ENCODE data around the gene DUSP8.
"Not testable (repeated sequence)": the region's sequence is repeated elsewhere in the genome, so short reads cannot be mapped to it uniquely, and the experiment has no call there.

DUSP8 gene, protein sequence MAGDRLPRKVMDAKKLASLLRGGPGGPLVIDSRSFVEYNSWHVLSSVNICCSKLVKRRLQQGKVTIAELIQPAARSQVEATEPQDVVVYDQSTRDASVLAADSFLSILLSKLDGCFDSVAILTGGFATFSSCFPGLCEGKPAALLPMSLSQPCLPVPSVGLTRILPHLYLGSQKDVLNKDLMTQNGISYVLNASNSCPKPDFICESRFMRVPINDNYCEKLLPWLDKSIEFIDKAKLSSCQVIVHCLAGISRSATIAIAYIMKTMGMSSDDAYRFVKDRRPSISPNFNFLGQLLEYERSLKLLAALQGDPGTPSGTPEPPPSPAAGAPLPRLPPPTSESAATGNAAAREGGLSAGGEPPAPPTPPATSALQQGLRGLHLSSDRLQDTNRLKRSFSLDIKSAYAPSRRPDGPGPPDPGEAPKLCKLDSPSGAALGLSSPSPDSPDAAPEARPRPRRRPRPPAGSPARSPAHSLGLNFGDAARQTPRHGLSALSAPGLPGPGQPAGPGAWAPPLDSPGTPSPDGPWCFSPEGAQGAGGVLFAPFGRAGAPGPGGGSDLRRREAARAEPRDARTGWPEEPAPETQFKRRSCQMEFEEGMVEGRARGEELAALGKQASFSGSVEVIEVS

GRCh38 chr11:1572197-1573076 is at the start of gene DUSP8:
TSS of gene DUSP8 (minus strand) at chr11:1572271. CDS start at chr11:1565826, 6,445 bp downstream.
- peak within 1 kb of the TSS in 4 of 5 donors; percentile 57 to 74 (median 64) for H3K4me3 ChIP-seq (ENCODE audit: low read depth in 1 of 5, low read length in 5 of 5)
- H3K9ac ChIP-seq (ENCODE audit: low read length in 5 of 5): peak within 1 kb of the TSS in 4 of 5 donors; percentile 64 to 84 (median 66)
- H3K36me3 ChIP-seq (ENCODE audit: control insufficient read depth in 5 of 5, insufficient read depth in 5 of 5, low read length in 5 of 5): peaks cover 0 to 8% (median 0%) of the 10 kb centered on the region in 5 donors
- no peak within 1 kb of the TSS for H3K27ac ChIP-seq (ENCODE audit: low read depth, low read length)
- no peaks in the 10 kb centered on the region for H3K27me3 ChIP-seq (ENCODE audit: control insufficient read depth in 5 of 5, insufficient read depth in 4 of 5, low read length in 5 of 5)
- H3K9me3 ChIP-seq (ENCODE audit: control insufficient read depth in 5 of 5, low read length in 5 of 5): no peaks in the 10 kb centered on the region
- H3K4me1 ChIP-seq (ENCODE audit: control insufficient read depth in 5 of 5, insufficient read depth in 5 of 5, low read length in 5 of 5): peaks cover 2 to 48% (median 42%) of the 10 kb centered on the region in 5 donors

GRCh38 chr11:1619449-1619848 is 47.4 kb upstream of the DUSP8 start:
- Histone ChIP-seq H3K27ac (ENCODE audit: low read depth, low read length) (no peak overlapping the region), H3K27me3 (ENCODE audit: control insufficient read depth in 5 of 5, insufficient read depth in 4 of 5, low read length in 5 of 5) (peaks cover 0 to 17% (median 3%) of the 10 kb centered on the region in 5 donors), H3K36me3 (ENCODE audit: control insufficient read depth in 5 of 5, insufficient read depth in 5 of 5, low read length in 5 of 5) (no peaks in the 10 kb centered on the region), H3K4me1 (ENCODE audit: control insufficient read depth in 5 of 5, insufficient read depth in 5 of 5, low read length in 5 of 5) (no peaks in the 10 kb centered on the region), H3K9ac (ENCODE audit: low read length in 5 of 5) (no peak overlapping the region), H3K9me3 (ENCODE audit: control insufficient read depth in 5 of 5, low read length in 5 of 5) (no peaks in the 10 kb centered on the region), H3K4me3 (ENCODE audit: low read depth in 1 of 5, low read length in 5 of 5) (no peak overlapping the region)

- no peaks in the 10 kb centered on the region for H3K9me3 ChIP-seq (ENCODE audit: control insufficient read depth in 5 of 5, low read length in 5 of 5)
- no peak overlapping the region for H3K4me3 ChIP-seq (ENCODE audit: low read depth in 1 of 5, low read length in 5 of 5)
- no peak overlapping the region for H3K9ac ChIP-seq (ENCODE audit: low read length in 5 of 5)
- no peak overlapping the region for H3K27ac ChIP-seq (ENCODE audit: low read depth, low read length)
- peaks cover 0 to 17% (median 3%) of the 10 kb centered on the region in 5 donors for H3K27me3 ChIP-seq (ENCODE audit: control insufficient read depth in 5 of 5, insufficient read depth in 4 of 5, low read length in 5 of 5)
- no peaks in the 10 kb centered on the region for H3K36me3 ChIP-seq (ENCODE audit: control insufficient read depth in 5 of 5, insufficient read depth in 5 of 5, low read length in 5 of 5)
- no peaks in the 10 kb centered on the region for H3K4me1 ChIP-seq (ENCODE audit: control insufficient read depth in 5 of 5, insufficient read depth in 5 of 5, low read length in 5 of 5)
These were observed 46.2 kb upstream of the DUSP8 start for GRCh38 chr11:1618231-1618630.

GRCh38 chr11:1608363-1608762 is 36.3 kb upstream of the DUSP8 start, which contains the start of gene KRTAP5-3:
TSS of gene KRTAP5-3 (minus strand) at chr11:1608463. CDS start at chr11:1608385, 78 bp downstream.
- H3K4me3 ChIP-seq (ENCODE audit: low read depth in 1 of 5, low read length in 5 of 5): no peak within 1 kb of the TSS
- no peaks in the 10 kb centered on the region for H3K4me1 ChIP-seq (ENCODE audit: control insufficient read depth in 5 of 5, insufficient read depth in 5 of 5, low read length in 5 of 5)
- peaks cover 0 to 19% (median 15%) of the 10 kb centered on the region in 5 donors for H3K27me3 ChIP-seq (ENCODE audit: control insufficient read depth in 5 of 5, insufficient read depth in 4 of 5, low read length in 5 of 5)
- H3K9me3 ChIP-seq (ENCODE audit: control insufficient read depth in 5 of 5, low read length in 5 of 5): no peaks in the 10 kb centered on the region
- H3K36me3 ChIP-seq (ENCODE audit: control insufficient read depth in 5 of 5, insufficient read depth in 5 of 5, low read length in 5 of 5): no peaks in the 10 kb centered on the region
- no peak within 1 kb of the TSS for H3K9ac ChIP-seq (ENCODE audit: low read length in 5 of 5)
- H3K27ac ChIP-seq (ENCODE audit: low read depth, low read length): no peak within 1 kb of the TSS

GRCh38 chr11:1607901-1608300 is 35.8 kb upstream of the DUSP8 start:
- not testable (repeated sequence) for H3K36me3 ChIP-seq (ENCODE audit: control insufficient read depth in 5 of 5, insufficient read depth in 5 of 5, low read length in 5 of 5); H3K4me1 ChIP-seq (ENCODE audit: control insufficient read depth in 5 of 5, insufficient read depth in 5 of 5, low read length in 5 of 5); H3K4me3 ChIP-seq (ENCODE audit: low read depth in 1 of 5, low read length in 5 of 5); H3K9ac ChIP-seq (ENCODE audit: low read length in 5 of 5); H3K27ac ChIP-seq (ENCODE audit: low read depth, low read length); H3K9me3 ChIP-seq (ENCODE audit: control insufficient read depth in 5 of 5, low read length in 5 of 5)
- H3K27me3 ChIP-seq (ENCODE audit: control insufficient read depth in 5 of 5, insufficient read depth in 4 of 5, low read length in 5 of 5): peaks cover 0 to 19% (median 15%) of the 10 kb centered on the region in 5 donors

- peaks cover 0 to 19% (median 15%) of the 10 kb centered on the region in 5 donors for H3K27me3 ChIP-seq (ENCODE audit: control insufficient read depth in 5 of 5, insufficient read depth in 4 of 5, low read length in 5 of 5)
- H3K4me3 ChIP-seq (ENCODE audit: low read depth in 1 of 5, low read length in 5 of 5); H3K27ac ChIP-seq (ENCODE audit: low read depth, low read length); H3K9me3 ChIP-seq (ENCODE audit: control insufficient read depth in 5 of 5, low read length in 5 of 5); H3K9ac ChIP-seq (ENCODE audit: low read length in 5 of 5); H3K36me3 ChIP-seq (ENCODE audit: control insufficient read depth in 5 of 5, insufficient read depth in 5 of 5, low read length in 5 of 5); H3K4me1 ChIP-seq (ENCODE audit: control insufficient read depth in 5 of 5, insufficient read depth in 5 of 5, low read length in 5 of 5): not testable (repeated sequence)
These were observed 35.2 kb upstream of the DUSP8 start for GRCh38 chr11:1607156-1607845.

GRCh38 chr11:1605923-1606322 is 33.9 kb upstream of the DUSP8 start:
- H3K4me3 ChIP-seq (ENCODE audit: low read depth in 1 of 5, low read length in 5 of 5); H3K4me1 ChIP-seq (ENCODE audit: control insufficient read depth in 5 of 5, insufficient read depth in 5 of 5, low read length in 5 of 5); H3K27ac ChIP-seq (ENCODE audit: low read depth, low read length); H3K36me3 ChIP-seq (ENCODE audit: control insufficient read depth in 5 of 5, insufficient read depth in 5 of 5, low read length in 5 of 5); H3K9ac ChIP-seq (ENCODE audit: low read length in 5 of 5); H3K9me3 ChIP-seq (ENCODE audit: control insufficient read depth in 5 of 5, low read length in 5 of 5): not testable (repeated sequence)
- H3K27me3 ChIP-seq (ENCODE audit: control insufficient read depth in 5 of 5, insufficient read depth in 4 of 5, low read length in 5 of 5): peaks cover 0 to 19% (median 14%) of the 10 kb centered on the region in 5 donors

DNA sequence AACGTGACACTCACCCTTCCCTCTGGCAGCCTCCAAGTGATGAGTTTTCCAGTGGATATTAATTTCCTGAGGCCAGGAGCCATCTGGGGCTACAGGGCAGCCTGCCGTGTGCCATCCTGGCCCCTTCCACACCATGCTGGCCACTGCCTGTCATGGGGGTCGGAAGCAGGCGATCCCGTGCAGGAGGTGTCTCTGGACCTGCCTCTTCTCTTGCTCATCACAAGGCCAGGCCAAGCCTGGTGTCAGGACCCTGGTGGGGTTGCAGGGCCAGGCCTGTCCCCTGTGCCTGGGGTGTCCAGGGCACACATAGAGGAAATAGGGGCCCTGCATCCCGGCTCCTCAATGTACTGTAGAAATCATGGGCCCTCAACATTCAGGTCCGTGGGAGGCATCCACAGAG is 32.6 kb upstream of the DUSP8 start:
- no peak overlapping the region for H3K9ac ChIP-seq (ENCODE audit: low read length in 5 of 5)
- H3K4me1 ChIP-seq (ENCODE audit: control insufficient read depth in 5 of 5, insufficient read depth in 5 of 5, low read length in 5 of 5): no peaks in the 10 kb centered on the region
- H3K27me3 ChIP-seq (ENCODE audit: control insufficient read depth in 5 of 5, insufficient read depth in 4 of 5, low read length in 5 of 5): peaks cover 0 to 19% (median 14%) of the 10 kb centered on the region in 5 donors
- no peaks in the 10 kb centered on the region for H3K36me3 ChIP-seq (ENCODE audit: control insufficient read depth in 5 of 5, insufficient read depth in 5 of 5, low read length in 5 of 5)
- no peak overlapping the region for H3K27ac ChIP-seq (ENCODE audit: low read depth, low read length)
- H3K9me3 ChIP-seq (ENCODE audit: control insufficient read depth in 5 of 5, low read length in 5 of 5): no peaks in the 10 kb centered on the region
- no peak overlapping the region for H3K4me3 ChIP-seq (ENCODE audit: low read depth in 1 of 5, low read length in 5 of 5)

DNA sequence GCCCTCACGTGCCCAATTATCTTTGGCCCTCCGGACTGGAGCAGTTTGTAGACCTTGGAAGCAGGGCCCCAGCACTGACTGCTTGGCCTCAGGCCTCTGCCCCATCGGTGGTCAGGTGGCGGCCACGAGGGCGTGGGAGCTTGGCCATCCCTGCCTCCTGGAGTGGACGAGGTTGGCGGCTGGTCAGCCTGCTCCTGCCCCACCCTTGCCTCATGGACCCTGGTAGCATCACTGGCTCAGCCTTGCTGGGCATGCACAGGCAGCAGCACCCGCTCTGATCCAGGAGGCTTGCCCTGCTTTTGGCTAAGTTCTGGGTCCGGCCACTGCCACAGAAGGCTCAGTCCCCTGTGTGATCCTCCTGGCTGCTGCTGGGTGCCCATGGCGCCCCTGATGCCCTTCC is 32.1 kb upstream of the DUSP8 start:
- Histone ChIP-seq H3K36me3 (ENCODE audit: control insufficient read depth in 5 of 5, insufficient read depth in 5 of 5, low read length in 5 of 5) (no peaks in the 10 kb centered on the region), H3K4me1 (ENCODE audit: control insufficient read depth in 5 of 5, insufficient read depth in 5 of 5, low read length in 5 of 5) (no peaks in the 10 kb centered on the region), H3K9ac (ENCODE audit: low read length in 5 of 5) (no peak overlapping the region), H3K9me3 (ENCODE audit: control insufficient read depth in 5 of 5, low read length in 5 of 5) (no peaks in the 10 kb centered on the region), H3K27me3 (ENCODE audit: control insufficient read depth in 5 of 5, insufficient read depth in 4 of 5, low read length in 5 of 5) (peaks cover 0 to 19% (median 14%) of the 10 kb centered on the region in 5 donors), H3K4me3 (ENCODE audit: low read depth in 1 of 5, low read length in 5 of 5) (no peak overlapping the region), H3K27ac (ENCODE audit: low read depth, low read length) (no peak overlapping the region)

Data from subcutaneous abdominal adipose tissue (tissue), 5 donors.